Neural progenitor cell (in vitro differentiated cells): ENCODE data around the gene CTNNBIP1. TPM values are rescaled to one million over a fixed set of nuclear protein-coding genes. Genes with fewer than 3 reads are reported as not detected.

Source experiments
- DNase-seq: peaks from one replicate; pipeline ENCODE4 v3.0.0-alpha.2; 2016; ENCODE audit warnings: low spot score
- H2AFZ ChIP-seq: fragments of 200-600 bp; sonication (generic); replicated peaks from 2 replicates; pipeline ENCODE4 v1.6.1; 2016; ENCODE audit warnings: antibody characterized with exemption
- H3F3A ChIP-seq: fragments of 200-600 bp; sonication (generic); 2 replicates; pipeline ENCODE4 v1.6.1; 2016; ENCODE audit warnings: antibody characterized with exemption, low read depth
- H3K27ac ChIP-seq: fragments of 200-600 bp; sonication (generic); 2 replicates; pipeline ENCODE4 v1.5.1; 2016; ENCODE audit warnings: mild to moderate bottlenecking
- H3K27me3 ChIP-seq: fragments of 200-600 bp; sonication (generic); 2 replicates; pipeline ENCODE4 v1.6.1; 2016; ENCODE audit warnings: mild to moderate bottlenecking, moderate library complexity
- H3K36me3 ChIP-seq: fragments of 200-600 bp; sonication (generic); 2 replicates; pipeline ENCODE4 v1.5.1; 2016
- H3K4me1 ChIP-seq: fragments of 200-600 bp; sonication (generic); 2 replicates; pipeline ENCODE4 v1.6.1; 2016; ENCODE audit warnings: mixed run types
- H3K4me2 ChIP-seq: fragments of 200-600 bp; sonication (generic); 2 replicates; pipeline ENCODE4 v1.6.1; 2016
- H3K4me3 ChIP-seq: fragments of 200-600 bp; sonication (generic); 2 replicates; pipeline ENCODE4 v1.5.1; 2016
- H3K79me2 ChIP-seq: fragments of 200-600 bp; sonication (generic); 2 replicates; pipeline ENCODE4 v1.6.1; 2016; ENCODE audit warnings: low read depth
- H3K9ac ChIP-seq: fragments of 200-600 bp; sonication (generic); 2 replicates; pipeline ENCODE4 v1.6.1; 2016
- H3K9me3 ChIP-seq: fragments of 200-600 bp; sonication (generic); 2 replicates; pipeline ENCODE4 v1.5.1; 2016; ENCODE audit warnings: low read depth
- H4K20me1 ChIP-seq: fragments of 200-600 bp; sonication (generic); 2 replicates; pipeline ENCODE4 v1.6.1; 2016; ENCODE audit warnings: low read depth
- H3K27ac Mint-ChIP-seq: 3 replicates; pipeline ENCODE4 v1.8.0; 2021; ENCODE audit warnings: mixed read lengths
- H3K27me3 Mint-ChIP-seq: 2 replicates; pipeline ENCODE4 v1.8.0; 2022; ENCODE audit warnings: low read depth, mild to moderate bottlenecking, inconsistent platforms, moderate library complexity, mixed read lengths; ENCODE audit not compliant: insufficient read depth
- H3K36me3 Mint-ChIP-seq: 3 replicates; pipeline ENCODE4 v1.8.0; 2021; ENCODE audit warnings: mixed read lengths
- H3K4me1 Mint-ChIP-seq: 3 replicates; pipeline ENCODE4 v1.8.0; 2021; ENCODE audit warnings: mixed read lengths
- H3K4me3 Mint-ChIP-seq: 3 replicates; pipeline ENCODE4 v1.8.0; 2021; ENCODE audit warnings: mild to moderate bottlenecking, moderate library complexity, mixed read lengths
- H3K9me3 Mint-ChIP-seq: 3 replicates; pipeline ENCODE4 v1.8.0; 2020; ENCODE audit warnings: mixed read lengths
- CTCF ChIP-seq: fragments of 200-600 bp; sonication (generic); IDR thresholded peaks from 2 replicates; pipeline ENCODE4 v1.5.1; 2017; ENCODE audit warnings: antibody characterized with exemption, mild to moderate bottlenecking
- EZH2 ChIP-seq: fragments of 200-600 bp; sonication (generic); IDR thresholded peaks from 2 replicates; pipeline ENCODE4 v1.6.1; 2017; ENCODE audit warnings: antibody characterized with exemption, mild to moderate bottlenecking, moderate library complexity
- EZH2phosphoT487 ChIP-seq: fragments of 200-600 bp; sonication (generic); IDR thresholded peaks from 2 replicates; pipeline ENCODE4 v1.6.1; 2017; ENCODE audit warnings: antibody characterized with exemption
- total RNA-seq: library from RNA; depleted of rRNA; stranded (reverse); fragments of >200 nt; gene quantifications from 2 replicates; pipeline ENCODE4 v1.2.3, GENCODE V29; 2015; ENCODE audit warnings: low replicate concordance

CTNNBIP1 gene
- total RNA-seq, 1 donor from 2014 or later: 68.8 TPM

GRCh38 chr1:9845914-9846313, 64.2 kb downstream of the CTNNBIP1 start:
- peaks cover 12% of the 10 kb centered on the region for H4K20me1 ChIP-seq
- Mint-ChIP-seq H3K27ac (peak overlapping the region; percentile 83), H3K36me3 (no peaks in the 10 kb centered on the region), H3K4me1 (peaks cover 31% of the 10 kb centered on the region), H3K9me3 (no peaks in the 10 kb centered on the region), H3K4me3 (no peak overlapping the region), H3K27me3 (peaks cover 6% of the 10 kb centered on the region)
- no peak for TF ChIP-seq EZH2phosphoT487
- no peak for TF ChIP-seq CTCF
- no peak for TF ChIP-seq EZH2
- H2AFZ ChIP-seq: no peak overlapping the region
- H3K27ac ChIP-seq: no peak overlapping the region
- no peaks in the 10 kb centered on the region for H3K79me2 ChIP-seq
- DNase-seq: no peak
- peaks cover 9% of the 10 kb centered on the region for H3F3A ChIP-seq
- H3K9ac ChIP-seq: no peak overlapping the region
- no peak overlapping the region for H3K4me3 ChIP-seq
- no peaks in the 10 kb centered on the region for H3K36me3 ChIP-seq
- peaks cover 31% of the 10 kb centered on the region for H3K4me1 ChIP-seq
- no peaks in the 10 kb centered on the region for H3K9me3 ChIP-seq
- no peak overlapping the region for H3K4me2 ChIP-seq
- no peaks in the 10 kb centered on the region for H3K27me3 ChIP-seq

DNA sequence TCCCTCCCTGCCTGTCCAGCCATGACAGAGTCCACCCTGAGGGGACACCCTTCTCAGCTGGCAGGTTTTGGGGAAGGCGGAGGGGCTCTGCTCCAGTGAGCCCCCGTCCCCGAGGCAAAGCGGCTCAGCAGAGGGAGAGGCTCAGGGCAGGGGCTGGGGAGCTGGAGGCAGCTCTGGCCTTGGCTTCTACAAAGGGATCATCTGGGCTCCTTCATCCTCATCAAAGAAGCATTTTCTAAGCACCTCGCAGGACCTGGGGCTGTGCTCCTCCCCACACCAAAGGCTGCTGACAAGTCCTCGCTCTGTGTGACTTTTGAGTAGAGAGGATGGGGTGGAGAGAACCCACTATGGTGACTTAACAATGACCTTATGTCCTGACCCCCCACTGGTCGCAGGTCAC, 65.3 kb downstream of the CTNNBIP1 start:
- Mint-ChIP-seq H3K4me3 (peak overlapping the region; percentile 15), H3K9me3 (no peaks in the 10 kb centered on the region), H3K27ac (peak overlapping the region; percentile 85), H3K4me1 (peaks cover 24% of the 10 kb centered on the region), H3K36me3 (no peaks in the 10 kb centered on the region), H3K27me3 (peaks cover 6% of the 10 kb centered on the region)
- no peak for TF ChIP-seq CTCF
- no peak for TF ChIP-seq EZH2
- no peak for TF ChIP-seq EZH2phosphoT487
- Histone ChIP-seq H3K4me1 (peaks cover 19% of the 10 kb centered on the region), H3F3A (peaks cover 2% of the 10 kb centered on the region), H3K9ac (no peak overlapping the region), H3K4me2 (no peak overlapping the region), H3K79me2 (no peaks in the 10 kb centered on the region), H4K20me1 (peaks cover 12% of the 10 kb centered on the region), H3K4me3 (no peak overlapping the region), H3K27ac (no peak overlapping the region), H3K27me3 (no peaks in the 10 kb centered on the region), H3K36me3 (no peaks in the 10 kb centered on the region), H3K9me3 (no peaks in the 10 kb centered on the region), H2AFZ (no peak overlapping the region)
- DNase-seq: no peak

DNA sequence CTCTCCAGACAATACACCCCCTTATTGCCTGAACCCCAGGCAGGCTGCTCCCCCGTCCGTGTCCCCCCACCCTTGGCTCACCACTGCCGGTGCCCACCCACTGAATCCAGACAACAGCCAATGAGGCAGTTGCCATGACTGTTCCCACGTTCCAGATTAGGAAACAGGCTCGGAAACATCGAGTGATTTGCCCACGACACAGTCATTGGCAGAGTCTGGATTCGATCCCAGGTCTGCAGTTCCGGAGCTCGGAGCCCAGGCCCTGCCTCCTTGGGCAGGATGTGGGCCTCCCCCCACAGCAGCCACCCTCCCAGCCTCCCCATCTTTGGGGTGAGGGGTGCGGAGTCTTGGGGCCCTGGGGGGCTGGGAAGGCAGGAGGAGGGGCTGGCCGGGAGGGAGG, 66.0 kb downstream of the CTNNBIP1 start:
- Histone ChIP-seq H3K9me3 (no peaks in the 10 kb centered on the region), H3K36me3 (no peaks in the 10 kb centered on the region), H3K4me3 (no peak overlapping the region), H3K27me3 (no peaks in the 10 kb centered on the region), H3K4me2 (no peak overlapping the region), H3F3A (no peaks in the 10 kb centered on the region), H3K79me2 (no peaks in the 10 kb centered on the region), H2AFZ (no peak overlapping the region), H3K27ac (no peak overlapping the region), H4K20me1 (peaks cover 12% of the 10 kb centered on the region), H3K4me1 (peaks cover 19% of the 10 kb centered on the region), H3K9ac (no peak overlapping the region)
- Mint-ChIP-seq H3K27ac (no peak overlapping the region), H3K36me3 (no peaks in the 10 kb centered on the region), H3K4me1 (peaks cover 22% of the 10 kb centered on the region), H3K4me3 (peak overlapping the region; percentile 48), H3K9me3 (no peaks in the 10 kb centered on the region), H3K27me3 (peaks cover 6% of the 10 kb centered on the region)
- no peak for DNase-seq
- TF ChIP-seq CTCF: no peak
- TF ChIP-seq EZH2phosphoT487: no peak
- TF ChIP-seq EZH2: no peak
